Measurements from ENCODE around the gene JMJD8. TPM values are rescaled to one million over a fixed set of nuclear protein-coding genes. Genes with fewer than 3 reads are reported as not detected.

JMJD8 gene
- total and polyA plus RNA-seq, 4 donors, result 21.2 to 52.6 (median 33.4) TPM

GRCh38 chr16:643050-643368 lies 41.1 kb downstream of the JMJD8 start:
- H3K4me3 ChIP-seq (ENCODE audit: low read depth in 1 of 3, low read length in 3 of 3), result peak overlapping the region; percentile 37 to 95 (median 73)
- no peak for DNase-seq (ENCODE audit: low spot score)
- peak overlapping the region; percentile 60 to 90 for H3K9ac ChIP-seq (ENCODE audit: low read depth in 1 of 2, low read length in 2 of 2)
- no peaks in the 10 kb centered on the region for H3K27me3 ChIP-seq (ENCODE audit: control insufficient read depth in 4 of 4, insufficient read depth in 4 of 4, low read length in 3 of 4)
- H3K4me1 ChIP-seq (ENCODE audit: control insufficient read depth in 4 of 4, insufficient read depth in 4 of 4, low read length in 3 of 4), result peaks cover 24 to 71% (median 48%) of the 10 kb centered on the region in 4 donors
- WGBS, result 41% methylated on average over 13 of the region's 13 CpGs
- peaks cover 0 to 1% (median 0%) of the 10 kb centered on the region in 4 donors for H3K36me3 ChIP-seq (ENCODE audit: control insufficient read depth in 4 of 4, insufficient read depth in 3 of 4, low read depth in 1 of 4, low read length in 3 of 4)
- H3K9me3 ChIP-seq (ENCODE audit: control insufficient read depth in 4 of 4, low read length in 3 of 4), result no peaks in the 10 kb centered on the region
- TF ChIP-seq CTCF (IDR thresholded peaks at IDR 0.05; ENCODE audit: low read depth, low read length, missing input control), result no peak
- TF ChIP-seq MAX (IDR thresholded peaks at IDR 0.05), result no peak
- TF ChIP-seq TAF1 (conservative IDR thresholded peaks at IDR 0.05), result no peak
- no peak for TF ChIP-seq HNF4A (conservative IDR thresholded peaks at IDR 0.05)
- no peak for TF ChIP-seq FOXA2 (IDR thresholded peaks at IDR 0.05)
- no peak for TF ChIP-seq RAD21 (IDR thresholded peaks at IDR 0.05)
- no peak for TF ChIP-seq HNF4G (IDR thresholded peaks at IDR 0.05)
- no peak for TF ChIP-seq GABPA (IDR thresholded peaks at IDR 0.05 in 1 of 2, conservative IDR thresholded peaks at IDR 0.05 in 1 of 2)
- no peak for TF ChIP-seq RXRA (IDR thresholded peaks at IDR 0.05)
- TF ChIP-seq JUND (IDR thresholded peaks at IDR 0.05), result no peak
- TF ChIP-seq NR2F2 (IDR thresholded peaks at IDR 0.05), result no peak
- TF ChIP-seq FOXA1 (IDR thresholded peaks at IDR 0.05), result no peak
- TF ChIP-seq ATF3 (IDR thresholded peaks at IDR 0.05), result no peak
- TF ChIP-seq REST (IDR thresholded peaks at IDR 0.05), result no peak
- TF ChIP-seq EGR1 (IDR thresholded peaks at IDR 0.05; ENCODE audit: low read depth in 2 of 2), result no peak
- TF ChIP-seq ZBTB33 (IDR thresholded peaks at IDR 0.05), result no peak
- no peak for TF ChIP-seq YY1 (IDR thresholded peaks at IDR 0.05)
- no peak for TF ChIP-seq SP1 (IDR thresholded peaks at IDR 0.05)
- peak overlapping the region; percentile 65 to 89 for H3K27ac ChIP-seq (ENCODE audit: low read depth in 1 of 2, low read length in 2 of 2)
